HG03558 (cell line): ENCODE results near the gene SLAIN1.

Source experiments
- ATAC-seq: cut with Tn5 transposase; IDR thresholded peaks from one replicate; pipeline ENCODE4 v1.9.1; 2021; ENCODE audit warnings: moderate number of reproducible peaks; ENCODE audit not compliant: unreplicated experiment; ENCODE audit errors: extremely low read depth

SLAIN1 gene

GRCh38 chr13:77745784-77746183 lies 48.3 kb downstream of the SLAIN1 start:
- ATAC-seq = no peak

GRCh38 chr13:77749344-77749880 lies 51.9 kb downstream of the SLAIN1 start:
- no peak for ATAC-seq

- peak; percentile 80 for ATAC-seq
These were observed 54.3 kb downstream of the SLAIN1 start for GRCh38 chr13:77751513-77752456.

- ATAC-seq = no peak
These were observed 55.1 kb downstream of the SLAIN1 start for GRCh38 chr13:77752512-77753069.

DNA sequence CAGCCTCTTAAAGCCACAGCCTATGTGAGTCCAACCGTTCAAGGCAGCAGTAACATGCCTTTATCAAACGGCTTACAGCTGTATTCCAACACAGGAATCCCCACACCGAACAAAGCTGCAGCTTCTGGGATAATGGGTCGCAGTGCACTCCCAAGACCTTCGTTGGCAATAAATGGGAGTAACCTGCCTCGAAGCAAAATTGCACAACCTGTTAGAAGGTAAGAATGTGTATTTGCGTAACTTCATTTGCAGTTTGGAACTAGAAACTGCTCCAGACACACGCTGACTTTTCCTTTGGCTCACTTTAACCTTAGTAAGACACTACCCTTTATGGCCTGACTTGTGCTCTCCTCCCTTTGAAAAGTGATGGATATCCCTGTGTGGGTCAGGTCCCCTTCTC lies 63.4 kb downstream of the SLAIN1 start:
- no peak for ATAC-seq

DNA sequence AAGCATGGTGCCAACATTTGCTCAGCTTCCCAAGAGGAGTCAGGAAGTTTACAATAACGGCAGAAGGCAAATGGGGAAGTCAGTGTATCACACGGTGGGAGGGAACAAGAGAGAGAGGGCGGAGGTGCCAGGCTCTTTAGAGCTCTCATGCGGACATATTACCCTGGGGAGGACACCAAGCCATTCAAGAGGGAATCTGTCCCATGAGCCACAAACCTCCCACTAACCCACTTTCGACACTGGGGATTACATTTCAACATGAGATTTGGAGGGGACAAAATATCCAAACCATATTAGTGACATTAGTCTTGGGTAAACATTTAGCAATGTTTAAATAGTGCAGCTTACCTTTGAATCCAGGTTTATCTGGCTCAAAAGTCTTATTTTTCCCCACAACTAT lies 69.9 kb downstream of the SLAIN1 start:
- ATAC-seq = no peak

- no peak for ATAC-seq
These were observed 76.7 kb downstream of the SLAIN1 start for GRCh38 chr13:77774181-77774580.

GRCh38 chr13:77776704-77777103 lies 79.2 kb downstream of the SLAIN1 start:
- no peak for ATAC-seq

DNA sequence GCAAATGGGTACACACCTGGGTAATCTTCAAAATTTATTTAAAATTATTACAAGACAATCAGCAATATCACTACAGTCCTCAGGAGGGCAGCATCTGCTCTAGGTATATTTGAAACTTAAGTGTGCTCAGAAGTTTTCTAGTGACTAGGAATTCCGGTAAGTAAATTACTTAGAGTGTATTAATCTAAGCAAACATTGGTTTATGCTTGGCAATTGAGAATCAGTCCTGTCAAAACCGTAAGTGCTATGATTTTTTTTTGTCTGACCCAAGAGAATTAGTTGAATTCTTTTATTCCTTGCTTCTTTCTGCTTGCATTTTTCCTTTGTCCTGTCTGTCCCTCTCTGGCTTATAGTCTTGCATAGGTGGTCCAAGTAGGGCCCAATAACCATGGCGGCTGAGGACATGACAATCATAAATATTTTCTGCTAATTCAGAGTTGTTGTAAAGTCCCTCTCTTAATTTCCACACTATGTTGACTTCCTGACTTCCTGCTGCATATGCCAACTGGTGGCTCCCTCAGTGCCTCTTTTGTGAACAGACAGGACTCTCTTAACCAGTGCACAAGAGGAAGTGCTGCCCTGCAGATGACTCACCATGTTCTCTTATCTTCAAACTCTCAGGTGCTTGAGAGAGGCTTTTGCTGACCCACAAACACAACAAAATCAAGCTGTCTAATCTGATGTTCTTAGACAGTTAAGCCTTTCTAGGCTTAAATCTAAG lies 82.2 kb downstream of the SLAIN1 start:
- ATAC-seq = peak; percentile 74

DNA sequence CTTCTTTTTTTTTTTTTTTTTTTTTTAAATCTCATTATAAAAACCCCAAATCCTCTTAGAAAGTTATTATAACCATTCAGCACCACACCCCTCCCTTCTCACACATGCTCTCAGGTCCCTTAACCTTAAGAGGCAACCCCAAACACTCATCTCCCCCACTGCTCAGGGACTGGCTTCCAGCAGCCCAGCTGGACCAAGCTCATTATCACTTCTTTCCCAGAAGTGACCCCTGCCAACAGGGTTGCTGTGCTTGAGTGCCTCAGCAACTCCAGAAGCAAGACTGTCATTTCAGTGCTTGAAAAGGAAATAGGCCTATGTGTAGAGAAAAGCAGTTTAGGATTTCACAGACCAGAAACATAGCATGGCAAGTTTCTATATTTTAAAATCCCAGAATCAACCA lies 84.3 kb downstream of the SLAIN1 start:
- ATAC-seq = no peak

GRCh38 chr13:77784515-77784914 lies 87.0 kb downstream of the SLAIN1 start:
- ATAC-seq = no peak

- no peak for ATAC-seq
These were observed 89.3 kb downstream of the SLAIN1 start for GRCh38 chr13:77786695-77787287.

DNA sequence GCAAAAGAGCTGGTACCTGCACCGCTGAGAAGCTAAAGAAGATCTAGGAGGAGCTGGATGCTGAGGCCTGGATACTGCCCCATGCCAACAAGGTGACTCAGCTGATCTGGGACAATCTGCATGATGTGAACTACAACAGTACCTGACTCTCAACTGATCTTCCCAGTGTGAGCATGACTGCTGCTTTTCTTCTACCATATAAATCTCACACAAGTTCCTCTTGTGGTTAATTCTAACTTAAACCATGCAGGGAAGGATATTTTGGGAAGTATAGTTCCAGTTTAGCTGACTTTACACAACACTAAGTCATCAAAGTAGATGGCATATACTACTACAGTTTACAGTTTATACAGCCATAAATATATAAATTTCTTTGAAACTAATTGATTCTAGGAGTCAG lies 91.9 kb downstream of the SLAIN1 start:
- ATAC-seq = no peak

GRCh38 chr13:77800219-77800618 lies 102.7 kb downstream of the SLAIN1 start:
- ATAC-seq = no peak

DNA sequence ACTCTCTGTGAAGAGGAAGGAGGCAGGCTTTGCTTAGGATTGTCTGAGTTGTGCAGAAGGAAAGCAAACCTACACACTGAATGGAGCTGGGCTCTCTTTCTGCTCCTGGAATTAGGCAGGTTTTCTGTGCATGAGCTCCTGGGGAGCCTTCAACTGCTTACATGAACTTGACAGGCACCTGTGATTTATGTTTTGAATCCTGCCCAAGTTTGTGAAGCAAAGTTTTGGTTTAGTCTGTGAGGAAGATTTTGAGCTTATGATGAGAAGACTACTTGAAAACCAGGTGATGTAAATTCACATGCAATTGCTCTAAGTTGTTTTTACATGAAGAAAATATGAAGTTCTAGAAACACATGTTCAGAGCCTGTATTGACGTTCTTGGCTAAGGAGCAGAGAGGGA lies 109.0 kb downstream of the SLAIN1 start:
- no peak for ATAC-seq

DNA sequence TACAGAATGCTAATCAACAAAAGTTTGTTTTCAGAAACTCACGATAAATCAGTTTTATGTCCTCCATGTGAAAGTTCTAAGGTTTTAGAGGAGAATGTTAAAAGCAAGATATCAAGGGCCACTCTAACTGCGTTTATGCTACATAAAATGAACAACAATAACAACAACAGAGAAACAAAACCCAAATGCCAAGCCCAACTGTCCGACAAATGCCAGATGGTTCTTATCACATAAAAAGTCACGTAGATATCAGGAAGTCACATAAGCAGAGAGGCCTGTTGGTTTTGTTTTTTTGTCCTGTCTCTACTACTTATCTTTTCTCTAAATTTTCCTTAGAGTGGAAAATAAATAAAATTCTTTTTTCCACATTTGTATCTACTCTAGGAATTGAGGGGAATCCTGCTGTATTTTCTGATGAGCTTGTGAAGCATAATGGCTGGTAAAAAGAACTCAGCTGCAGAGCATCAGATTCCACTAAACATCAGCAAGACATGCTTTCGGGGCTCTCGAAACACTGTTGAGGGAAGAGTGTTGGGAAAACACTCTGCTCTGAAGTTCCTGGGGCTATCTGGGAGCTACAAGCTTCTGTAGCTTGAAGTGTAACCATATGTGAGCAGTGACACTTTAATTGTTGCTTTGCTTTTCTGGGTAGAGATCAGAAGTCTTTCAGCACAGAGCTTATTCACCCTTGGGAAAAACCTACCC lies 110.1 kb downstream of the SLAIN1 start:
- ATAC-seq = no peak

DNA sequence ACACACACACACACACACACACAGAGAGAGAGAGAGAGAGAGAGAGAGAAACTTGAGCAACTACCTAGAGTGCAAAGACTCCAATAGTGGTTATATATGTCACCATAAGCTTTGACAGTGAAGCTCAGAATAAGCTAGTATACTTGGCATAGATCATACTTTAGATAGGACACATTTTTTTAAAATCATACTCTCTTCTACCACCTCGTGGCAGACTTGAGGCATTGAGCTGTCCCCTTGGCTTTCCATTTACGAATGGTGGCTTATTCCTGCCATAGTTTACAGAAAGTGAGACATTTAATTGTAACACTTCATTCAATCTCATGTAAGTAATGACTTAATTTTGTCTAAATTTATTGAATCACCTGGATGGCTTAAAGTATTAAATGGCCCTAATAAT lies 112.9 kb downstream of the SLAIN1 start:
- ATAC-seq = no peak

- ATAC-seq = no peak
These were observed 113.4 kb downstream of the SLAIN1 start for GRCh38 chr13:77810878-77811277.

DNA sequence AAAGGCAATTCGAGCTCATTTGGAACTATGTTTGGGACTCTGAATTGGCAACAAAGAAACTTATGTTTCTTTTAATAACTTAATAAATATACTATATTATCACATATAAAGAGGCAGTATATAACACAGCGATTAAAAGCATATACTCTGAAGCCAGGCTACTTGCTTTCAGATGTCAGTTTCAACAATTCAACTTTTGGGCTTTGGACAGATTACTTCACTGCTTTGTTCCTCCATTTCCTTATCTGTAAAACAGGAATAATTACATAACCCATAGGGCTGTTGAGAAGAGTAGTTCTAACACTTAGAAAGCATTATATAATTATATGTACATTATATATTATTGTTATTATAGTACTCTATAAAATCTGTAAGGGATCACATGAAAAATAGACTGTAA lies 113.9 kb downstream of the SLAIN1 start:
- ATAC-seq = no peak

- ATAC-seq = no peak
These were observed 114.5 kb downstream of the SLAIN1 start for GRCh38 chr13:77811981-77812380.
